Dedifferentiated amniotic fluid mesenchymal stem cell (primary cell): ENCODE measurements around the gene LRRC8D.
"Not testable (repeated sequence)": the region's sequence is repeated elsewhere in the genome, so short reads cannot be mapped to it uniquely, and the experiment has no call there.

Source experiments
- DNase-seq: peaks from one replicate; pipeline ENCODE4 v3.0.0-alpha.2; 2016; ENCODE audit errors: extremely low spot score

The LRRC8D gene

GRCh38 chr1:89820422-89821321, at the start of gene LRRC8D:
Gene LRRC8D (plus strand): TSS chr1:89821032. CDS start chr1:89933069, 112,037 bp downstream.
- DNase-seq, result peak; percentile 65

GRCh38 chr1:89771991-89772560, 48.8 kb upstream of the LRRC8D start:
- no peak for DNase-seq

- DNase-seq, result not testable (repeated sequence)
Observed at GRCh38 chr1:89776104-89776503, 44.7 kb upstream of the LRRC8D start.

GRCh38 chr1:89777271-89777670, 43.6 kb upstream of the LRRC8D start:
- DNase-seq, result not testable (repeated sequence)

GRCh38 chr1:89779151-89779940, 41.5 kb upstream of the LRRC8D start:
- no peak for DNase-seq

GRCh38 chr1:89780721-89781120, 40.1 kb upstream of the LRRC8D start:
- DNase-seq, result peak; percentile 64

- DNase-seq, result no peak
Observed at GRCh38 chr1:89781494-89782126, 39.2 kb upstream of the LRRC8D start.

GRCh38 chr1:89786628-89787214, 34.1 kb upstream of the LRRC8D start:
- DNase-seq, result no peak

GRCh38 chr1:89790592-89790991, 30.2 kb upstream of the LRRC8D start:
- DNase-seq, result no peak

- no peak for DNase-seq
Observed at GRCh38 chr1:89791064-89791726, 29.6 kb upstream of the LRRC8D start.

- no peak for DNase-seq
Observed at GRCh38 chr1:89794406-89794805, 26.4 kb upstream of the LRRC8D start.

- DNase-seq, result not testable (repeated sequence)
Observed at GRCh38 chr1:89795571-89795970, 25.3 kb upstream of the LRRC8D start.

- not testable (repeated sequence) for DNase-seq
Observed at GRCh38 chr1:89797876-89798275, 23.0 kb upstream of the LRRC8D start.

- DNase-seq, result no peak
Observed at GRCh38 chr1:89799495-89799894, 21.3 kb upstream of the LRRC8D start.

GRCh38 chr1:89800022-89800655, 20.7 kb upstream of the LRRC8D start:
- no peak for DNase-seq

- no peak for DNase-seq
Observed at GRCh38 chr1:89800718-89801117, 20.1 kb upstream of the LRRC8D start.

- DNase-seq, result no peak
Observed at GRCh38 chr1:89802051-89802450, 18.8 kb upstream of the LRRC8D start.

- no peak for DNase-seq
Observed at GRCh38 chr1:89802841-89803240, 18.0 kb upstream of the LRRC8D start.

GRCh38 chr1:89804642-89805237, 16.1 kb upstream of the LRRC8D start:
- DNase-seq, result peak; percentile 90

- DNase-seq, result no peak
Observed at GRCh38 chr1:89806616-89807015, 14.2 kb upstream of the LRRC8D start.
